OCI-LY3 (cell line): ENCODE measurements around the gene C10orf71.
A peak's percentile ranks its signal among the peaks of the same experiment; 100 is the strongest.

Experiments used
- H2AFZ ChIP-seq: fragments of 200-600, 300-600 bp; shearing (Covaris generic); 2 replicates; pipeline ENCODE4 v1.6.0; 2014; ENCODE audit warnings: antibody characterized with exemption, low read depth, low read length
- H3K27ac ChIP-seq: fragments of 200-600, 300-600 bp; sonication (generic); 2 replicates; pipeline ENCODE4 v1.5.1; 2014; ENCODE audit warnings: mild to moderate bottlenecking, low read length, moderate library complexity, mixed read lengths
- H3K27me3 ChIP-seq: fragments of 200-600, 300-600 bp; sonication (generic); 2 replicates; pipeline ENCODE4 v1.6.1; 2014; ENCODE audit warnings: low read depth, low read length, mixed read lengths
- H3K36me3 ChIP-seq: fragments of 200-600, 300-600 bp; sonication (generic); replicated peaks from 2 replicates; pipeline ENCODE3; 2014; ENCODE audit warnings: low read depth, low read length, mixed read lengths
- H3K4me1 ChIP-seq: fragments of 300-600, 200-600 bp; sonication (generic); 2 replicates; pipeline ENCODE4 v1.6.1; 2014; ENCODE audit warnings: low read length, mixed read lengths
- H3K4me2 ChIP-seq: fragments of 200-600, 300-600 bp; sonication (generic); 2 replicates; pipeline ENCODE4 v1.6.1; 2014; ENCODE audit warnings: low read length, mixed read lengths
- H3K4me3 ChIP-seq: fragments of 300-600, 200-600 bp; sonication (generic); 2 replicates; pipeline ENCODE4 v1.5.1; 2014; ENCODE audit warnings: antibody characterized with exemption, mild to moderate bottlenecking, low read length, moderate library complexity
- H3K79me2 ChIP-seq: fragments of 300-600, 200-600 bp; shearing (Covaris generic); 2 replicates; pipeline ENCODE4 v1.6.1; 2014; ENCODE audit warnings: mild to moderate bottlenecking, low read length, mixed read lengths
- H3K9ac ChIP-seq: fragments of 300-600, 200-600 bp; shearing (Covaris generic); 2 replicates; pipeline ENCODE4 v1.6.0; 2014; ENCODE audit warnings: mild to moderate bottlenecking, low read length, moderate library complexity
- H3K9me3 ChIP-seq: fragments of 200-600, 300-600 bp; shearing (Covaris generic); 2 replicates; pipeline ENCODE4 v1.6.1; 2014; ENCODE audit warnings: low read length, mixed read lengths; ENCODE audit not compliant: insufficient read depth
- H4K20me1 ChIP-seq: fragments of 200-600, 300-600 bp; sonication (generic); 2 replicates; pipeline ENCODE4 v1.6.1; 2016; ENCODE audit warnings: low read length, mixed read lengths; ENCODE audit not compliant: insufficient read depth
- EZH2phosphoT487 ChIP-seq: fragments of 200-600 bp; shearing (Covaris generic); IDR thresholded peaks from 2 replicates; pipeline ENCODE4 v1.6.1; 2018; ENCODE audit warnings: antibody characterized with exemption, mixed run types, low read depth
- TF ChIP-seq, protein P1 (sequence below): fragments of 200-600, 300-600 bp; sonication (generic); IDR thresholded peaks from 2 replicates; pipeline ENCODE4 v1.5.1; 2014; ENCODE audit warnings: antibody characterized with exemption, low read length, low read depth

Gene C10orf71

DNA sequence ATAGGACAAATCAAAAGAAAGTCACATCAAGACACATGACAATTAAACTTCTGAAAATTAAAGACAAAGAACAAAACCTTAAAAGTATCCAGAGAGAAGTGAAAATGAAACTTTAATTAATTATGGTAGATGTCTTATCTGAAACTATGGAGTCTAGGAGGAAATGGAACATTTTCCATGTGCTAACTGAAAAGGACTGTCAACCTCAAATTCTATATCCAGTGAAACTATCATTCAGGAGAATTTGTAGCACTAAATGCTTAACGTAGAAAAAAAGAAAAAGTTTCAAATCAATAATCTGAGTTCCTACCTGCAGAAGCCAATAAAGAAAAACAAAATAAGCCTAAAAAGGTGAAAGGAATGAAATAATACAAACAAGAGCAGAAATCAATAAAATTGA lies 33.1 kb upstream of the C10orf71 start:
- TF ChIP-seq EZH2phosphoT487 = no peak
- TF ChIP-seq, protein P1, sequence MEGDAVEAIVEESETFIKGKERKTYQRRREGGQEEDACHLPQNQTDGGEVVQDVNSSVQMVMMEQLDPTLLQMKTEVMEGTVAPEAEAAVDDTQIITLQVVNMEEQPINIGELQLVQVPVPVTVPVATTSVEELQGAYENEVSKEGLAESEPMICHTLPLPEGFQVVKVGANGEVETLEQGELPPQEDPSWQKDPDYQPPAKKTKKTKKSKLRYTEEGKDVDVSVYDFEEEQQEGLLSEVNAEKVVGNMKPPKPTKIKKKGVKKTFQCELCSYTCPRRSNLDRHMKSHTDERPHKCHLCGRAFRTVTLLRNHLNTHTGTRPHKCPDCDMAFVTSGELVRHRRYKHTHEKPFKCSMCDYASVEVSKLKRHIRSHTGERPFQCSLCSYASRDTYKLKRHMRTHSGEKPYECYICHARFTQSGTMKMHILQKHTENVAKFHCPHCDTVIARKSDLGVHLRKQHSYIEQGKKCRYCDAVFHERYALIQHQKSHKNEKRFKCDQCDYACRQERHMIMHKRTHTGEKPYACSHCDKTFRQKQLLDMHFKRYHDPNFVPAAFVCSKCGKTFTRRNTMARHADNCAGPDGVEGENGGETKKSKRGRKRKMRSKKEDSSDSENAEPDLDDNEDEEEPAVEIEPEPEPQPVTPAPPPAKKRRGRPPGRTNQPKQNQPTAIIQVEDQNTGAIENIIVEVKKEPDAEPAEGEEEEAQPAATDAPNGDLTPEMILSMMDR = no peak
- Histone ChIP-seq H3K9me3 (peaks cover 3% of the 10 kb centered on the region; the same call in 1 of the 2 replicates), H3K4me1 (no peaks in the 10 kb centered on the region), H3K4me3 (no peak overlapping the region), H3K9ac (no peak overlapping the region), H3K4me2 (no peak overlapping the region), H3K79me2 (no peaks in the 10 kb centered on the region), H2AFZ (no peak overlapping the region), H3K27ac (no peak overlapping the region), H3K36me3 (no peaks in the 10 kb centered on the region), H4K20me1 (no peaks in the 10 kb centered on the region), H3K27me3 (no peaks in the 10 kb centered on the region)

DNA sequence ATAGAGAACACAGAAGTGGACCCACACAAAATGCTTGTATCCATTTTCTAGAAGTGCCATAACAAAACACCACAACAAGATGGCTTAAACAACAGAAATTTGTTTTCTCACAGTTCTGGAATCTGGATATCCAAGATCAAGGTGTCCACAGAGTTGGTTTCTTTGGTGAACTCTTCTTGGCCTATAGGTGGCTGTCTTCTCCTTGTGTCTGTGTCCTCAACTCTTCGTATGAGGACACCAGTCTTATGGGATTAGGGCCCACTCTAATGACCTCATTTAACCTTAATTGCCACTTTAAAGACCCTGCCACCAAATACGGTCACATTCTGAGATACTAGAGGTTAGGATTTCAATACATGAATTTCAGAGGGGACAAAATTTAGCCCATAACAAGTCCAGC lies 30.8 kb upstream of the C10orf71 start:
- no peaks in the 10 kb centered on the region for H3K36me3 ChIP-seq
- H3K4me2 ChIP-seq = no peak overlapping the region
- H2AFZ ChIP-seq = no peak overlapping the region
- no peak overlapping the region for H3K4me3 ChIP-seq
- H3K79me2 ChIP-seq = no peaks in the 10 kb centered on the region
- no peak overlapping the region for H3K9ac ChIP-seq
- H3K4me1 ChIP-seq = no peaks in the 10 kb centered on the region
- no peak for TF ChIP-seq EZH2phosphoT487
- TF ChIP-seq, protein P1 = peak; percentile 13; the same call in 1 of the 2 replicates
- H3K9me3 ChIP-seq = peaks cover 3% of the 10 kb centered on the region; the same call in 1 of the 2 replicates
- H3K27ac ChIP-seq = no peak overlapping the region
- no peaks in the 10 kb centered on the region for H3K27me3 ChIP-seq
- no peaks in the 10 kb centered on the region for H4K20me1 ChIP-seq

DNA sequence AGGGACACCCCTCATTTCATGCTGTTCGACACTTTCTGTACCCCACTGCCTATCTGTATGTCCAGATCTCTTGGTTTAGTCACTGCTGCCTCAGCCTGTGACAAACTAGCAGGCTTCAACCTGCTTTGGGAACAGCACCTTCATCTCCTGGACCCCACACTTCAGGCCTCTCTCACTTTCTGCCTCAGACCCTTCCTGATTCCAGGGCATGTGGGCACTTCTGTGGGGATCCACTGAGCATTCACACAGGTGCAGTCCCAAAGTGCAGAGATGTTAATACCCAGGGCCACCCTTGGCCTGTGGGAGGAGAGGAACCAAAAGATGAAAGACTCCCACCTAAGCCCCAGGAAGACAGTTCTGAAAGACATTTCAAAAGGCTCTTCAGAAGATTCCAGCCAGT lies 29.4 kb upstream of the C10orf71 start:
- Histone ChIP-seq H3K9me3 (peaks cover 3% of the 10 kb centered on the region; the same call in 1 of the 2 replicates), H3K36me3 (no peaks in the 10 kb centered on the region), H3K4me1 (no peaks in the 10 kb centered on the region), H3K9ac (no peak overlapping the region), H3K4me3 (no peak overlapping the region), H3K79me2 (no peaks in the 10 kb centered on the region), H3K4me2 (no peak overlapping the region), H4K20me1 (no peaks in the 10 kb centered on the region), H3K27ac (no peak overlapping the region), H3K27me3 (no peaks in the 10 kb centered on the region), H2AFZ (no peak overlapping the region)
- no peak for TF ChIP-seq EZH2phosphoT487
- TF ChIP-seq, protein P1 = no peak

DNA sequence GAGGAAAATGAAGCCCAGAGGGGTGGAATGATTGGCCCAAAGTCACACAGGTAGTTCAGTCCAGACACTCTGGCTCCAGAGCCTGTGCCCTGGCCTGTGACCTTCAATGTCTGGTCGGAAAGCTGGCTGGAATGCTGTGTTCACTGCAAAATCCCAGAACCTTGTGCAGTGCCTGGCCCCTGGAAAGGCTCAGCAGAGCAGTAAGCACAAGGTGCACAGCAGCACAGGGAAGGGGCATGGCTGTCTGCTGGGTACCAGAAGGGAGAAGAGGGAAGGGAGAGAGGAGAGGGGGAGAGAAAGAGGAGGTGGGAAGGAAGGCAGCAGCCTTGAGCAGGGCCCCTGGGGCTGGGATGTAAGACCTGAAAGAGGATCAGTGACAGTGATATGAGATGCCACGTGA lies 28.4 kb upstream of the C10orf71 start:
- no peak overlapping the region for H3K4me3 ChIP-seq

More for the DNA sequence above, 28.4 kb upstream of the C10orf71 start:
- Histone ChIP-seq H3K9ac (no peak overlapping the region), H3K36me3 (no peaks in the 10 kb centered on the region), H3K9me3 (peaks cover 3% of the 10 kb centered on the region; the same call in 1 of the 2 replicates), H3K27ac (no peak overlapping the region), H3K27me3 (no peaks in the 10 kb centered on the region), H4K20me1 (no peaks in the 10 kb centered on the region), H3K4me2 (no peak overlapping the region), H3K79me2 (no peaks in the 10 kb centered on the region), H2AFZ (no peak overlapping the region), H3K4me1 (no peaks in the 10 kb centered on the region)
- TF ChIP-seq EZH2phosphoT487 = no peak
- TF ChIP-seq, protein P1 = no peak
